ENCODE data around the gene RUNDC3A.
"Not testable (repeated sequence)": the region's sequence is repeated elsewhere in the genome, so short reads cannot be mapped to it uniquely, and the experiment has no call there.

Gene RUNDC3A

DNA sequence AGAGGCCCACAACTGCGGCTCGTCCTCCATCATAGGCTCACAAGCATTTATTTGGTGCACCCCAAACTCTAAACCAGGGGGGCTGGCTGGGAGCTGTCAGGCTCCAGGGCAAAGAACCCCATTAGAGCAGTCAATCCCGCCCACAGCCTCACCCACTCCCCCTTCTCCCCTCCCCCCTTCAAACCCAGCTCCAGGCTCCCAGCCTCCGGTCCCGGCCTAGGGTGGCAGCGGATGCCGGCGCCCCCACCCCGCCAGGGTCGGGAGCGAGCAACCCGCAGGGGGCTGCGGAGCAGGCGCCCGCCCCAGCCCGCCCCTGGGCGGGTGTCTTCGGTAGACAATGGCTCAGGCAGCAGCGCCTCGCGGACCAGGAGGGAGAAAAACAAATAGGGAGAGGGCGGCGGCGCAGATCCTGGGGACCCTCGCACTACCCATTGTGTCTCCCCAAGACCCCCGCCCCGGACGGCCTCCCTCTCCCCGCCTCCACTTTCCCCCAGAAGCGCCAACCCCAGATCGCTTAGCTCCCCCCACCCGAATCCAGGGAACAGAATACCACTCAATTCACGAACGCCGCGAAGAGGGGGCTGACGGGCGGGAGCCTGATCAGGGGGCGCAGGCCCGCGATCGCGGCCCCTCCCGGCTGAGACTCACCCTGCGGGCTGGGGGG lies 54.7 kb downstream of the RUNDC3A start:
- no peaks in the 10 kb centered on the region for H3K36me3 ChIP-seq
- peaks cover 0 to 42% (median 20%) of the 10 kb centered on the region in 11 experiments; a peak in 14 of 22 replicates for H4K20me1 ChIP-seq
- H3K27ac ChIP-seq, result peak overlapping the region in 10 of 11 experiments; percentile 52 to 84 (median 78); a peak in 19 of 22 replicates
- no peak for TF ChIP-seq Cebpa-rat (IDR thresholded peaks at IDR 0.05)
- no peaks in the 10 kb centered on the region for H3K9me3 ChIP-seq (replicated peaks in 1 of 11)
- peaks cover 19 to 47% (median 40%) of the 10 kb centered on the region in 10 experiments; a peak in 19 of 20 replicates for H3K4me1 ChIP-seq
- H3K27me3 ChIP-seq, result no peaks in the 10 kb centered on the region
- peak overlapping the region; percentile 88 to 97 (median 92) for H3K4me2 ChIP-seq
- H3K9ac ChIP-seq, result peak overlapping the region; percentile 82 to 90 (median 88)
- peak overlapping the region; percentile 79 to 91 (median 83) for H3K4me3 ChIP-seq

DNA sequence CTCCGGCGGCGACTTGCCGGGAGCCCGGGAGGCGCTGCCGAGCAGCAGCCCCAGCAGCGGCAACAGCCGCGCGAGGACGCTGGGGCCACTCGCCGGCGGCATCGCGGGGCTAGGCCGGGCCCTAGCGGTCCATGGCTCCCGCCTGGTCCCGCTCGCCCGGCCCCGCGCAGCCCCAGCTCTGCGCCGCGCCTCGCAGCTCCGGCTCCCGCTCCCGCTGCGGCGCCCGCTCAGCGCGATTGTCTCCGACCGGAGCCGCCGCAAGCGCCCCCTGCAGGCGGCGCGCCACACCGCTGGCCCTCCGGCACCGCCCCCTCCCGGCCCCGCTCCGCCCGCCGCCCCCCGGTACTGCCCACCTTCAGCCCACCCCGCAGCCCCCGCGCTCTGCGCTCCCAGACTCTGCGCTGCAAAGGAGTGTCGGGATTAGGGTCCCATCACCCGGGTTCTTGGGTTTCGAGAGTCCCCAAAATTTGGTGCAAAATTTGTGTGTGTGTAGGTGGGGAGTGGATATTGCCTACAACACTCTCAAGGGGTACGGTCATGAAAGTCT lies 55.3 kb downstream of the RUNDC3A start, which contains the start of gene FAM171A2:
TSS of gene FAM171A2 (minus strand) at position 241 of the 547 bp plus-strand sequence. CDS start at position 102, 139 bp downstream.
- Histone ChIP-seq H3K27me3 (no peaks in the 10 kb centered on the region), H3K4me2 (peak within 1 kb of the TSS; percentile 88 to 97 (median 92)), H3K9ac (peak within 1 kb of the TSS; percentile 82 to 90 (median 88)), H3K27ac (peak within 1 kb of the TSS in 10 of 11 experiments; percentile 52 to 84 (median 78); a peak in 19 of 22 replicates), H3K36me3 (no peaks in the 10 kb centered on the region), H3K9me3 (replicated peaks in 1 of 11) (no peaks in the 10 kb centered on the region), H4K20me1 (peaks cover 0 to 40% (median 20%) of the 10 kb centered on the region in 11 experiments; a peak in 14 of 22 replicates), H3K4me3 (peak within 1 kb of the TSS; percentile 79 to 91 (median 83)), H3K4me1 (peaks cover 19 to 44% (median 38%) of the 10 kb centered on the region in 10 experiments; a peak in 19 of 20 replicates)
- no peak for TF ChIP-seq Cebpa-rat (IDR thresholded peaks at IDR 0.05)

DNA sequence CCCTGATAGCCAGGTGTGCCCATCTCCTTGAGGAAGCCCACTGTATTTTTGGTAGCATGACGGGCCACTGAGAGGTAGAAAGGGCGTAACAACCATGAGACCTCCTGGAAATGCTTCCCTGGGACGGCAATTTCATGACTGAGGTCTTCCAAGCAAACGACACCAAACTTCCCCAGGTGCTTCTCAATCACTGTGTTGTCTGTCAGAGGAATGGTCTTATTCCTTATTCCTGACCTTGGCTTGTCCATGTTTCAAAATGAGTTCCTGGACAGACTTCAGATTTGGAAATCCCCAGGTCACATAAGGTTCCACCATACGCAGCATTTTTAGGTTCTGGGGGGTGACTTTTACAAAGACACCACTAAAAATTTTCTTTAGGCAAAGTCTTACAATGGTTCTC lies 56.6 kb downstream of the RUNDC3A start:
- H4K20me1 ChIP-seq, result peaks cover 0 to 30% (median 16%) of the 10 kb centered on the region in 11 experiments; a peak in 13 of 22 replicates
- not testable (repeated sequence) for H3K27ac ChIP-seq; H3K9me3 ChIP-seq (replicated peaks in 1 of 11); H3K27me3 ChIP-seq; H3K36me3 ChIP-seq; H3K4me3 ChIP-seq; H3K9ac ChIP-seq; H3K4me2 ChIP-seq
- peaks cover 19 to 33% (median 29%) of the 10 kb centered on the region in 10 experiments; a peak in 19 of 20 replicates for H3K4me1 ChIP-seq

DNA sequence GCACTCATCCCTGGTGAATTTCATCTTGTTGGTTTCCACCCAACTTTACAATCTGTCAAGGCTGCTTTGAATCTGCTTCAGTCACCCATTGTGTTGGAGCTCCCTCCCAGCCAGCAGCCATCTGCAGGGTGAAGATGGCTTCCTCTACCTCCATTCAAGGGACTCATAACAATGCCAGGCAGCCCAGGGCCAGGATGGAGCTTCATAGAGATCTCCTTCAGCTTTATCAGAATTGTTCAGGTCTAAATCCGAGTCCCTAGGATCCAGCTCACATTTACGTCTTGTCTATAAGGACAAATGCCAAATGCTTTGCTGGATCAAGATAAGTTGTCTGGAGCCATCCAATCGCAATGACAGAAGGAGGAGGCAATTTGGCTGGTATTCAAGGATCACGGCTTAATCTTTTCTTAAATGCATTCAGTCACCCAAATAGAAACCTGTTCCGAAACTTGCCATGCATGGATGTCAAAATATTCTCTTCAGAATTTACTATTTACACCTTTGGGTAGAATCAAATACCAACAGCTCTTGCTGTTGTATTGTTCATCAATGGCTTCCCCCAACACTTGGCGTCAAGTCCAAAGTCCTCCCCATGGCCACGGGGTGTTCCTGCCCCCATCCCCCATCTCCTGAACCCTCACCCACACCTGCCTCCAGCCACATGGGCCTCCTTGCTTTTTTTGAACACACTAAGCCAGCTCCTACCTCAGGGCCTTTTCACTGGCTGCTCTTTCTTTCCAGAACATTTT lies 59.0 kb downstream of the RUNDC3A start:
- no peak for TF ChIP-seq Cebpa-rat (IDR thresholded peaks at IDR 0.05)
- H3K4me3 ChIP-seq, result no peak overlapping the region

More for the DNA sequence above, 59.0 kb downstream of the RUNDC3A start:
- Histone ChIP-seq H3K4me1 (peaks cover 4 to 9% (median 6%) of the 10 kb centered on the region in 10 experiments; a peak in 18 of 20 replicates), H3K9ac (no peak overlapping the region), H3K36me3 (no peaks in the 10 kb centered on the region), H3K27ac (no peak overlapping the region), H4K20me1 (peaks cover 0 to 6% (median 0%) of the 10 kb centered on the region in 11 experiments; a peak in 1 of 22 replicates), H3K9me3 (replicated peaks in 1 of 11) (peaks cover 0 to 5% (median 0%) of the 10 kb centered on the region in 11 experiments; a peak in 1 of 22 replicates), H3K4me2 (no peak overlapping the region), H3K27me3 (no peaks in the 10 kb centered on the region)

Measured in BLaER1 treated with 17β-estradiol and CSF1 and Interleukin-3, amounts not matched to agents 10 nM and 100 nM (cell line).